HEK293 (cell line): ENCODE measurements around the gene CLEC16A.

Source experiments
- KLF1 ChIP-seq: fragments of 450-650 bp; formaldehyde crosslinking; IDR thresholded peaks from 2 replicates; pipeline ENCODE4 v1.5.1; 2016; ENCODE audit warnings: missing biosample characterization, missing genetic modification characterization
- ZNF792 ChIP-seq: fragments of 450-650 bp; formaldehyde crosslinking; IDR thresholded peaks from 2 replicates; pipeline ENCODE4 v1.5.1; 2016; ENCODE audit warnings: missing biosample characterization, missing genetic modification characterization
- TF ChIP-seq, protein P1 (sequence below): fragments of 450-650 bp; formaldehyde crosslinking; IDR thresholded peaks from 2 replicates; pipeline ENCODE4 v1.5.1; 2016; ENCODE audit warnings: missing biosample characterization, missing genetic modification characterization

DNA sequence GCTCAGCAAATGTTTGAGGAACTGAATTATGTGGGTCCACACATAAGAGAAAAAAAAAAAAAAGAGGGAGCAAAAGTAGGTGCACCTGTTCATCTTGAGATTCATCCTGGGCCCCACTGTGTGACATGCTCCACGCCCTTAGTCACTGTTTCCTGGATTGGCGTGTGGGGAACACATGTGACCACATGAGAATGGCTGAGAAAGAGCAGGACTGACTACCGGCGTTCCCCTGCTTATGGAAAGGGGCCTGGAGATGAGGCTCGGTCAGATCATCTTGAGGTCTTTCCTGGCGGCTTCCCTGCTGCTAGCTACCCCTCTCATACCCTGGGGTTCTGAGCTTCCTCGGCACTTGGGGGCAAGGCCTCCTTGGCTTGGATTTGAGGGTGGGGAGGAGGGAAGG is 6.0 kb upstream of the CLEC16A start:
- TF ChIP-seq, protein P1, sequence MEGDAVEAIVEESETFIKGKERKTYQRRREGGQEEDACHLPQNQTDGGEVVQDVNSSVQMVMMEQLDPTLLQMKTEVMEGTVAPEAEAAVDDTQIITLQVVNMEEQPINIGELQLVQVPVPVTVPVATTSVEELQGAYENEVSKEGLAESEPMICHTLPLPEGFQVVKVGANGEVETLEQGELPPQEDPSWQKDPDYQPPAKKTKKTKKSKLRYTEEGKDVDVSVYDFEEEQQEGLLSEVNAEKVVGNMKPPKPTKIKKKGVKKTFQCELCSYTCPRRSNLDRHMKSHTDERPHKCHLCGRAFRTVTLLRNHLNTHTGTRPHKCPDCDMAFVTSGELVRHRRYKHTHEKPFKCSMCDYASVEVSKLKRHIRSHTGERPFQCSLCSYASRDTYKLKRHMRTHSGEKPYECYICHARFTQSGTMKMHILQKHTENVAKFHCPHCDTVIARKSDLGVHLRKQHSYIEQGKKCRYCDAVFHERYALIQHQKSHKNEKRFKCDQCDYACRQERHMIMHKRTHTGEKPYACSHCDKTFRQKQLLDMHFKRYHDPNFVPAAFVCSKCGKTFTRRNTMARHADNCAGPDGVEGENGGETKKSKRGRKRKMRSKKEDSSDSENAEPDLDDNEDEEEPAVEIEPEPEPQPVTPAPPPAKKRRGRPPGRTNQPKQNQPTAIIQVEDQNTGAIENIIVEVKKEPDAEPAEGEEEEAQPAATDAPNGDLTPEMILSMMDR (tag by site-specific recombination), result no peak
- no peak for TF ChIP-seq KLF1
- TF ChIP-seq ZNF792 (tag by site-specific recombination), result no peak
